Adrenal gland (tissue), 12 donors: ENCODE results near the gene CTPS1. TPM values are rescaled to one million over a fixed set of nuclear protein-coding genes. Genes with fewer than 3 reads are reported as not detected.

Source experiments
- DNase-seq, 7 donors: peaks; one replicate each; pipeline ENCODE4 v3.0.0-alpha.2; 2019 to 2020
- H3K27ac ChIP-seq, 5 donors: fragments of 200-600 bp; sonication (generic) in 4 of 5; 1 replicate in 3 of 5; 2 replicates in 2 of 5; pipeline versions ENCODE4 v1.5.1 to v1.8.0; 2016 to 2020; ENCODE audit warnings: mild to moderate bottlenecking in 1 of 5
- H3K27me3 ChIP-seq: fragments of 200-600 bp; 2 replicates; pipeline ENCODE4 v1.8.0; 2021
- H3K36me3 ChIP-seq, 2 donors: fragments of 200-600 bp; replicated peaks in 1 of 2; 1 replicate in 1 of 2; 2 replicates in 1 of 2; pipeline versions ENCODE4 v1.5.1 to v1.8.0; 2018 to 2022
- H3K4me1 ChIP-seq, 2 donors: fragments of 200-600 bp; replicated peaks in 1 of 2; 1 replicate in 1 of 2; 2 replicates in 1 of 2; pipeline versions ENCODE4 v1.5.1 to v1.8.0; 2018 to 2021
- H3K4me3 ChIP-seq, 4 donors: fragments of 200-600 bp; sonication (generic) in 3 of 4; one replicate each; pipeline ENCODE4 v1.5.1; 2016 to 2018
- H3K9me3 ChIP-seq, 3 donors: fragments of 200-600 bp; sonication (generic) in 1 of 3; replicated peaks in 1 of 3; 1 replicate in 2 of 3; 2 replicates in 1 of 3; pipeline versions ENCODE4 v1.5.1 to v1.8.0; 2016 to 2021
- POLR2A ChIP-seq, 2 donors: fragments of 450-650 bp; IDR thresholded peaks; one replicate each; pipeline ENCODE4 v1.6.1; 2017; ENCODE audit warnings: antibody characterized with exemption in 2 of 2, mild to moderate bottlenecking in 2 of 2, moderate library complexity in 1 of 2
- WGBS, 4 donors: extraction: QIAGEN DNeasy Blood & Tissue Kit in 2 of 4; methylation state at CpG; one replicate each; pipeline versions ENCODE4 v1.1.5 to v1.1.7; 2013 to 2017; 5-methylcytosine and 5-hydroxymethylcytosine counted together
- intact Hi-C, 2 donors: fragments of 100-400 bp; cut with DNase I; formaldehyde crosslinking; loops; one replicate each; pipeline versions ENCODE4 v1.14.1 to v1.15.0; 2022 to 2023
- polyA plus RNA-seq, 3 donors: library from polyadenylated mRNA; stranded (reverse); fragments of 200-250 nt in 2 of 3; fragments of 350-450 nt in 1 of 3; fragmentation: Illumina TruSeq in 1 of 3; extraction: RNeasy Lipid Tissue Mini Kit (QIAGEN cat#74804) in 1 of 3; gene quantifications; one replicate each; pipeline ENCODE4 v1.2.3, GENCODE V29; 2013 to 2014
- total RNA-seq, 9 donors: library from RNA; depleted of rRNA in 4 of 9; stranded (reverse); fragments of >200 nt in 4 of 9; fragments of 120-200 nt in 1 of 9; fragmentation: NEBNext Ultra II Directional in 1 of 9; extraction: Animal tissue kit (Norgen Biotek cat#: 25700) in 1 of 9; gene quantifications; one replicate each; pipeline versions ENCODE4 v1.1.0 to v1.2.4, GENCODE V29; 2013 to 2023
- TF ChIP-seq, protein P1 (sequence below), 6 experiments: fragments of 450-650 bp in 4 of 6; fragments of 200-600 bp in 2 of 6; sonication (generic) in 1 of 6; IDR thresholded peaks; 1 replicate in 5 of 6; 2 replicates in 1 of 6; pipeline versions ENCODE4 v1.5.1 to v1.8.0; 2016 to 2021; ENCODE audit warnings: antibody characterized with exemption in 6 of 6, mild to moderate bottlenecking in 2 of 6, moderate library complexity in 1 of 6
- donor health status: healthy with polysubstance abuse.
- donor health status: Bipolar disorder and iron deficiency.
- donor health status: DM: yes; HTN: yes; CAD: no.
- donor health status: DM: no; HTN: no; CAD: no.
- donor health status: DM: no; HTN: no; CAD: no.
- donor health status: DM: yes; HTN: yes; CAD: no.

Gene CTPS1
- total and polyA plus RNA-seq, 12 donors: 12.2 to 49.4 (median 26.1) TPM

DNA sequence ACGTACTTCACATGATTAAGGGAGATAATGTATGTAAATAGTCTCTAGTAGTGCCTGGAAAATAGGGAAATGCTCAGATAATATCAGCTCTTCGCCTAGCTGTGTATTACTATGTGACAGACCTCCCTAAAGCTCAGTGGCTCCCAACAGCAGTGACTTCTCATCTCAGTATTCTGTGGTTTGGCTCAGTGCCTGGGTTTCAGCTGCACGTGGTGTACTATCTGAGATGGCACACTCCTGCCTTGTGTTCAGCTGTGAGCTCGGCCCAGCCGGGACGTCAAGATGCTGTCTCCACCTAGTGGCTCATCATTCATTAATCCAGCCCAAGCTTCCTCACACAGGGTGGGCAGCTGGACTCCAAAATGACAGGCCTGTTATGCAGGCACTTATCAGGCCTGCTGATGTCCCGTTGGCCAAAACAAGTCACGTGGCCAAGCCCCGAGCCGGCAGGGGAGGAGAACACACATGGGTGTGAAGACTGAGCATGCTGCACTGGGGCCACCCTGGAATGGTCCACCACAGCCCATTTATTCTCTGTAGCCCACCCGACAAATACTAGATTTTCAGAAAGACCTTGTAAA, 24.2 kb downstream of the CTPS1 start:
- TF ChIP-seq POLR2A (IDR thresholded peaks at IDR 0.05): no peak
- TF ChIP-seq, protein P1, sequence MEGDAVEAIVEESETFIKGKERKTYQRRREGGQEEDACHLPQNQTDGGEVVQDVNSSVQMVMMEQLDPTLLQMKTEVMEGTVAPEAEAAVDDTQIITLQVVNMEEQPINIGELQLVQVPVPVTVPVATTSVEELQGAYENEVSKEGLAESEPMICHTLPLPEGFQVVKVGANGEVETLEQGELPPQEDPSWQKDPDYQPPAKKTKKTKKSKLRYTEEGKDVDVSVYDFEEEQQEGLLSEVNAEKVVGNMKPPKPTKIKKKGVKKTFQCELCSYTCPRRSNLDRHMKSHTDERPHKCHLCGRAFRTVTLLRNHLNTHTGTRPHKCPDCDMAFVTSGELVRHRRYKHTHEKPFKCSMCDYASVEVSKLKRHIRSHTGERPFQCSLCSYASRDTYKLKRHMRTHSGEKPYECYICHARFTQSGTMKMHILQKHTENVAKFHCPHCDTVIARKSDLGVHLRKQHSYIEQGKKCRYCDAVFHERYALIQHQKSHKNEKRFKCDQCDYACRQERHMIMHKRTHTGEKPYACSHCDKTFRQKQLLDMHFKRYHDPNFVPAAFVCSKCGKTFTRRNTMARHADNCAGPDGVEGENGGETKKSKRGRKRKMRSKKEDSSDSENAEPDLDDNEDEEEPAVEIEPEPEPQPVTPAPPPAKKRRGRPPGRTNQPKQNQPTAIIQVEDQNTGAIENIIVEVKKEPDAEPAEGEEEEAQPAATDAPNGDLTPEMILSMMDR (IDR thresholded peaks at IDR 0.05): peak; percentile 34 to 76 (median 62)
- peaks cover 0 to 63% of the 10 kb centered on the region in 2 donors for H3K36me3 ChIP-seq
- WGBS, 4 donors: 25 to 64% (median 31%) methylated on average over 3 to 11 of the region's 11 CpGs
- H3K4me3 ChIP-seq: no peak overlapping the region
- peak; percentile 93 to 99 (median 99) for DNase-seq
- peak overlapping the region in 2 of 5 donors; percentile 28 to 55 for H3K27ac ChIP-seq
- no peaks in the 10 kb centered on the region for H3K27me3 ChIP-seq
- H3K9me3 ChIP-seq: no peaks in the 10 kb centered on the region
- intact Hi-C loops: no loop called here
- H3K4me1 ChIP-seq: peaks cover 5 to 15% of the 10 kb centered on the region in 2 donors

DNA sequence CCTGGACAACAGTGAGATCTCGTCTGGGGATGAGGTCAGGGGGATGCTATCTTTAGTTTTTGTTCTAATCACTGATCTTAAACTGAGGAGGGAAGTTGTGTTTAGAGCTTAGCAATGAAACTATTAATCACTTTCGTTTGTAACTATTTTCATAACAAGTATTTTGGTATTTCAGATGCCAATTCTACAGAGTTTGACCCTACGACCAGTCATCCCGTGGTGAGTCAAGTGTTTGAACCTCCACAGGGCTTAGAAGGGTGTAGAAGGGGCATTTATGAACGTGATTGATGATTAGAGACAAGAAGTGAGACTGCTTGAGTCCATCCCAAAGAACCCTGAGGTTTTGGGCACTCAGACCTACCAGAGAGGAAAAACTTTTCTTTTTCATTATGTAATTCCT, 26.4 kb downstream of the CTPS1 start:
- H3K27me3 ChIP-seq: no peaks in the 10 kb centered on the region
- peaks cover 5 to 15% of the 10 kb centered on the region in 2 donors for H3K4me1 ChIP-seq
- no peak overlapping the region for H3K4me3 ChIP-seq
- no peaks in the 10 kb centered on the region for H3K9me3 ChIP-seq
- no peak overlapping the region for H3K27ac ChIP-seq
- TF ChIP-seq, protein P1 (IDR thresholded peaks at IDR 0.05): no peak
- no peak for TF ChIP-seq POLR2A (IDR thresholded peaks at IDR 0.05)
- WGBS, 4 donors: 89 to 93% (median 90%) methylated on average over 5 of the region's 5 CpGs
- intact Hi-C loops: no loop called here
- H3K36me3 ChIP-seq: peaks cover 0 to 67% of the 10 kb centered on the region in 2 donors
- no peak for DNase-seq

- H3K27ac ChIP-seq: no peak overlapping the region
- WGBS, 4 donors: 92 to 94% (median 93%) methylated on average over 17 to 19 of the region's 19 CpGs
- H3K4me3 ChIP-seq: no peak overlapping the region
- H3K9me3 ChIP-seq: no peaks in the 10 kb centered on the region
- H3K27me3 ChIP-seq: no peaks in the 10 kb centered on the region
- peaks cover 0 to 67% of the 10 kb centered on the region in 2 donors for H3K36me3 ChIP-seq
- peaks cover 5 to 15% of the 10 kb centered on the region in 2 donors for H3K4me1 ChIP-seq
- no peak for DNase-seq
- TF ChIP-seq POLR2A (IDR thresholded peaks at IDR 0.05): no peak
- TF ChIP-seq, protein P1 (IDR thresholded peaks at IDR 0.05): no peak
- intact Hi-C loops: no loop called here
Observed at GRCh38 chr1:41006942-41007865, 27.7 kb downstream of the CTPS1 start.

DNA sequence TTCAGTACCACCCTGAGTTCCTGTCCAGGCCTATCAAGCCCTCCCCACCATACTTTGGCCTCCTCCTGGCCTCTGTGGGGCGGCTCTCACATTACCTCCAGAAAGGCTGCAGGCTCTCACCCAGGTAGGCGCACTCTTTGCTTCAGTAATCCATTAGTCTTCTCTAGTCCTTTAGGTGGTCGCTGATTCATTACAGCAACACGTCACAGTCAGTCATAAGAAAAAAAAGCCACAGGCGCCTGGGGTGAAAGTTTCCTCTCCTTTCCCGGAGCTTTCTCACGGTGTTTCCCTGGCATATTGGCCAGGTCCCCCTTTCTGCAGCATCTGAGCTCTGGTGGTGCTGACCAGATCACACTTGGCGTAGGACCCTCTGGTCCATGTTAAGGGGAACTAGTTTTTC, 30.0 kb downstream of the CTPS1 start:
- intact Hi-C loops: no loop called here
- no peak overlapping the region for H3K27ac ChIP-seq
- peaks cover 0 to 72% of the 10 kb centered on the region in 2 donors for H3K36me3 ChIP-seq
- no peaks in the 10 kb centered on the region for H3K9me3 ChIP-seq
- H3K4me3 ChIP-seq: no peak overlapping the region
- peaks cover 0 to 4% of the 10 kb centered on the region in 2 donors for H3K4me1 ChIP-seq
- H3K27me3 ChIP-seq: no peaks in the 10 kb centered on the region
- WGBS, 4 donors: 90 to 99% (median 95%) methylated on average over 8 of the region's 8 CpGs
- no peak for DNase-seq
- TF ChIP-seq, protein P1 (IDR thresholded peaks at IDR 0.05): no peak
- TF ChIP-seq POLR2A (IDR thresholded peaks at IDR 0.05): no peak
